ENCODE data around the gene BTBD7. TPM values are rescaled to one million over a fixed set of nuclear protein-coding genes. Genes with fewer than 3 reads are reported as not detected.

The BTBD7 gene
- total and polyA plus RNA-seq, 2 of the 4 experiments (the other 2 are of a cell fraction): 11.9 to 30.5 TPM

DNA sequence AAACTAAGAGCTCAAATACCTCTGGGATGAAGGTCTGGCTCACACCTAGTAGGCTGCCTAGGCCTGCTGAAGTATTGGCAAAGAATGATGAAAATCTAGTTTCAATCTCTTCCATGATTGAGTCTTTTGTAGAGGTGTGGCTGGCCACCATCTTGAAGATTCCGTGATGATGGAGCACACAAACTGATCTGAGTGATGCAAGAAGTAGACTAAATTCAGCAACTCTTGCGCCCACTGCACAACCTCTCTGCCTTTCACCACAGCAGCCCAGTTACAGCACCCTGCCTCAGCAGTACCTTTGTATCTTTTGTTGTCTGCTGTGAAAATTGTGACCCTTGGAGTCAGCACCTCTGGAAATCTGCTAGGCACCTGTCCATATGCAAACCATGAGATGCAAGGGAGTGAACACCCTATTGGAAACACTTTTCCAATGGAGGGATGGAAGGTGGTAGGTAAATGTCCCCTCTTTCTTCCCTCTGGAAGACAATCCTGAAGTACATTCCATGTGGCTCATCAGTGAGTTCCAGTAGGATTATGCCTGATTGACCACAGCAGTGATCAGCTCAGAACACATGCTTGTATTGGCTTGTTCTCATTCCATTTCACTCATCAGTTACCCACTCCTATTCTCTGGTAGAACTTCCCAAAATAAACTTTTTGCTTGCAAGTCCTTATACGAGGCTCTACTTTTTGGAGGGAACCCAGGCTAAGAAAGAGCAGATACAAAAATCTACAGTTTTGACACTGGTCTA, 58.6 kb downstream of the BTBD7 start:
- H2BK15ac ChIP-seq (ENCODE audit: low read depth, low read length): no peak overlapping the region
- ChIA-PET POLR2A (ENCODE audit: unreplicated experiment) (no interaction called here), CTCF (no interaction called here)
- H3K23ac ChIP-seq (ENCODE audit: low read depth, low read length): no peak overlapping the region
- DNase-seq: no peak
- H2AK9ac ChIP-seq (replicated peaks; ENCODE audit: low read depth, low read length, poor library complexity): no peak overlapping the region
- H3K36me3 ChIP-seq (ENCODE audit: control insufficient read depth, insufficient read depth, low read length): peaks cover 5% of the 10 kb centered on the region
- H3K9ac ChIP-seq (ENCODE audit: low read depth, low read length): no peak overlapping the region
- peaks cover 50 to 51% of the 10 kb centered on the region in 2 experiments for H3K79me1 ChIP-seq (ENCODE audit: low read depth in 1 of 2, low read length in 2 of 2)
- dilution Hi-C loops (cut with HindIII; ENCODE audit: low sequenced_read_pairs, unreplicated experiment) (no loop called here), in situ Hi-C loops (cut with MboI; ENCODE audit: low sequenced_read_pairs) (no loop called here), intact Hi-C loops (cut with micrococcal nuclease) (no loop called here)
- no peak overlapping the region for H2BK20ac ChIP-seq (ENCODE audit: low read depth, low read length)
- ATAC-seq (ENCODE audit: low read depth): no peak
- BruUV-seq (replicated peaks): no TSS peak
- H3K4me3 ChIP-seq (ENCODE audit: insufficient read depth, low read depth, low read length): no peak overlapping the region
- no peak overlapping the region for H3K14ac ChIP-seq (replicated peaks; ENCODE audit: low read depth, low read length)
- no CpG with 5 or more reads among the region's 3 CpGs for WGBS, 2 experiments (ENCODE audit: extremely low coverage in 2 of 2, insufficient read length in 1 of 2)
- H3K27me3 ChIP-seq (ENCODE audit: control insufficient read depth, insufficient read depth, low read length): no peaks in the 10 kb centered on the region
- TF ChIP-seq, protein P1, sequence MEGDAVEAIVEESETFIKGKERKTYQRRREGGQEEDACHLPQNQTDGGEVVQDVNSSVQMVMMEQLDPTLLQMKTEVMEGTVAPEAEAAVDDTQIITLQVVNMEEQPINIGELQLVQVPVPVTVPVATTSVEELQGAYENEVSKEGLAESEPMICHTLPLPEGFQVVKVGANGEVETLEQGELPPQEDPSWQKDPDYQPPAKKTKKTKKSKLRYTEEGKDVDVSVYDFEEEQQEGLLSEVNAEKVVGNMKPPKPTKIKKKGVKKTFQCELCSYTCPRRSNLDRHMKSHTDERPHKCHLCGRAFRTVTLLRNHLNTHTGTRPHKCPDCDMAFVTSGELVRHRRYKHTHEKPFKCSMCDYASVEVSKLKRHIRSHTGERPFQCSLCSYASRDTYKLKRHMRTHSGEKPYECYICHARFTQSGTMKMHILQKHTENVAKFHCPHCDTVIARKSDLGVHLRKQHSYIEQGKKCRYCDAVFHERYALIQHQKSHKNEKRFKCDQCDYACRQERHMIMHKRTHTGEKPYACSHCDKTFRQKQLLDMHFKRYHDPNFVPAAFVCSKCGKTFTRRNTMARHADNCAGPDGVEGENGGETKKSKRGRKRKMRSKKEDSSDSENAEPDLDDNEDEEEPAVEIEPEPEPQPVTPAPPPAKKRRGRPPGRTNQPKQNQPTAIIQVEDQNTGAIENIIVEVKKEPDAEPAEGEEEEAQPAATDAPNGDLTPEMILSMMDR (conservative IDR thresholded peaks at IDR 0.05; ENCODE audit: low read depth, low read length): no peak
- TF ChIP-seq, protein P2, sequence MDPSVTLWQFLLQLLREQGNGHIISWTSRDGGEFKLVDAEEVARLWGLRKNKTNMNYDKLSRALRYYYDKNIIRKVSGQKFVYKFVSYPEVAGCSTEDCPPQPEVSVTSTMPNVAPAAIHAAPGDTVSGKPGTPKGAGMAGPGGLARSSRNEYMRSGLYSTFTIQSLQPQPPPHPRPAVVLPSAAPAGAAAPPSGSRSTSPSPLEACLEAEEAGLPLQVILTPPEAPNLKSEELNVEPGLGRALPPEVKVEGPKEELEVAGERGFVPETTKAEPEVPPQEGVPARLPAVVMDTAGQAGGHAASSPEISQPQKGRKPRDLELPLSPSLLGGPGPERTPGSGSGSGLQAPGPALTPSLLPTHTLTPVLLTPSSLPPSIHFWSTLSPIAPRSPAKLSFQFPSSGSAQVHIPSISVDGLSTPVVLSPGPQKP (IDR thresholded peaks at IDR 0.05; ENCODE audit: borderline replicate concordance, low read depth, low read length): no peak
- TF ChIP-seq MAZ (IDR thresholded peaks at IDR 0.05; ENCODE audit: borderline replicate concordance, low read depth, low read length) (no peak), CEBPB (IDR thresholded peaks at IDR 0.05; ENCODE audit: low read depth, low read length) (no peak), BHLHE40 (IDR thresholded peaks at IDR 0.05; ENCODE audit: low read depth, low read length) (no peak), MXI1 (IDR thresholded peaks at IDR 0.05; ENCODE audit: borderline replicate concordance, low read depth, low read length) (no peak), CHD1 (IDR thresholded peaks at IDR 0.05; ENCODE audit: low read depth, low read length) (no peak)
- TF ChIP-seq, protein P3, sequence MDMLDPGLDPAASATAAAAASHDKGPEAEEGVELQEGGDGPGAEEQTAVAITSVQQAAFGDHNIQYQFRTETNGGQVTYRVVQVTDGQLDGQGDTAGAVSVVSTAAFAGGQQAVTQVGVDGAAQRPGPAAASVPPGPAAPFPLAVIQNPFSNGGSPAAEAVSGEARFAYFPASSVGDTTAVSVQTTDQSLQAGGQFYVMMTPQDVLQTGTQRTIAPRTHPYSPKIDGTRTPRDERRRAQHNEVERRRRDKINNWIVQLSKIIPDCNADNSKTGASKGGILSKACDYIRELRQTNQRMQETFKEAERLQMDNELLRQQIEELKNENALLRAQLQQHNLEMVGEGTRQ (IDR thresholded peaks at IDR 0.05; ENCODE audit: low read depth, low read length): no peak
- no peak overlapping the region for H2AK5ac ChIP-seq (ENCODE audit: low read depth, low read length)
- H3K4ac ChIP-seq (ENCODE audit: low read depth, low read length): no peak overlapping the region
- no peak overlapping the region for H3K4me2 ChIP-seq (ENCODE audit: low read depth, low read length)
- H3K9me1 ChIP-seq (ENCODE audit: insufficient read depth, low read length): peaks cover 6% of the 10 kb centered on the region
- no peak overlapping the region for H2AFZ ChIP-seq (replicated peaks; ENCODE audit: low read length, poor library complexity)
- H4K91ac ChIP-seq (ENCODE audit: insufficient read depth, low read depth, low read length): no peak overlapping the region
- H3K9me3 ChIP-seq (ENCODE audit: control insufficient read depth, insufficient read depth, low read length): no peaks in the 10 kb centered on the region
- H4K8ac ChIP-seq (ENCODE audit: low read depth in 2 of 2, low read length in 2 of 2): no peak overlapping the region
- H3K18ac ChIP-seq (ENCODE audit: low read depth, low read length): no peak overlapping the region
- peaks cover under 1% of the 10 kb centered on the region; the same call in 1 of the 2 replicates for H3K4me1 ChIP-seq (ENCODE audit: control insufficient read depth, insufficient read depth, low read length)
- no peak overlapping the region for H4K5ac ChIP-seq (ENCODE audit: low read depth, low read length)
- H2BK120ac ChIP-seq (ENCODE audit: low read depth, low read length): no peak overlapping the region
- no peak overlapping the region for H3K56ac ChIP-seq (ENCODE audit: extremely low read depth, insufficient read depth, low read length)
- no peak overlapping the region for H3K27ac ChIP-seq (ENCODE audit: insufficient read depth, low read length)
- H2BK5ac ChIP-seq (ENCODE audit: low read depth, low read length, poor library complexity, severe bottlenecking): no peak overlapping the region
- no peaks in the 10 kb centered on the region; the same call in 1 of the 2 replicates for H4K20me1 ChIP-seq (ENCODE audit: insufficient read depth, low read length)

Data from IMR-90 (cell line).